CD4-positive, alpha-beta T cell treated with Interleukin-15 for 4 hours (primary cell): Measurements from ENCODE around the gene FBXL4.
A peak's percentile ranks its signal among the peaks of the same experiment; 100 is the strongest.

ENCODE experiments used
- DNase-seq: peaks from one replicate; pipeline ENCODE4 v3.0.0-alpha.2; 2020; ENCODE audit warnings: low spot score

The FBXL4 gene

DNA sequence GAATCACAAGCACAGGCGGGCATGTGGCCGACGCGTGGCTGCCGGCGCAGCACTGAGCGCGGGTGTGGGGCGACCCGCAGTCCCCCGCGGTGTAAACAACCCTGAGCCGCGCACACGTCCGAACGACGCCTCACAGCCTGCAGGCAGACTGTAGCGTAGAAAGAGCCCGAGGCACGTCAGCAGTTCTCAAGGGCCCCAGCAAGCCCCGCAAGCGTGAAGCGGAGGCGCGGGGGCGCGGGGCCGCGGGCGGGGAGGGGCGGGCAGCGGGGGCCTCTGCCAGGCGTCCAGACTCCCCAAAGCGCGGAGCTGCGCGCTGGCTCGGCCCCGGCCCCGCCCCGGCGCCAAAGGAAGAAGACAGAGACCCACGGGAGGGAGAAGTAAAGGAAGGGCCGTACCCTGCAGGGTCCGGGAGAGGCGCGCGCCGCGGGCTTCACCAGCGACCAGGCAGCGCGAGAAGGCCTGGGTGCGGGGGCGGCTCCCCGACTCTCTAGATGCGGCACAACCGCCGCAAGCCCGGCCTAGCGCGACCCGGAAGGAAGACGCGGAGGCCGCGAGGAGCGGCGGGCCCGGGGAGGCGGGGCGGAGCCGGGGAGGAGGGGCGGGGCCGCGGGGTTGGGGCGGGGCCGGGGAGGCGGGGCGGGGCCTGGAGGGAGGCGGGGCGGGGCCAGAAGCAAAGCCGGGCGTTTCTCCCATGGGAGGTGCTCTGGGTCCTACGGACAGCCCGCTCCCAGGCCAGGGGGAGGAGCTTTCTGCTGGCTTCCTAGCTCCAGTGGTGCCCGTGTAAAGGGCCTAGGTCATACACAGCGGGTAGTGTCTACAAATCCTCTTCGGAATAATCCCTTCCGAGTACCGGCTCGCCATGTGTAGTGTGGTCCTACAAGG lies at the start of gene FBXL4:
Gene FBXL4 (minus strand): TSS at position 536 of the 882 bp plus-strand sequence. CDS start 20,958 bp downstream, outside the sequence.
- peak; percentile 69 for DNase-seq

DNA sequence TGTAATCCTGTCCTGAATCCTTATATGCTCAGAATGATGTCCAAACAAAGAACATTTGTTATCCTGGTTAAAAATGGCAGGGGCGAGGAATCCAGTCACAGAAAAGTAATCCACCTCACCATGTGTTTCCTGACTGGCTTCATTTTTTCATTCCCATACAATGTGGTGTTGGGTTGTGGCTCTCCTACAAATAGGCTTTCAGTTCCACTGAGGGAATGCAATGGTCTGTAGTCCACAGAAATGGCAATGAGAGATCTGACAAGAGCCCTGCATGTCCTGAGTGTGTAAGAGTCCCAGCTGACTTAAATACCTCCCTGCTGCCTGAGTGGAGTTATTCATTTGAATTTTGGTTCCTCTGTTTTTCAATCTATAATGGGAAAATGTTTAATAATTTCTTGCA lies 47.4 kb upstream of the FBXL4 start:
- no peak for DNase-seq

DNA sequence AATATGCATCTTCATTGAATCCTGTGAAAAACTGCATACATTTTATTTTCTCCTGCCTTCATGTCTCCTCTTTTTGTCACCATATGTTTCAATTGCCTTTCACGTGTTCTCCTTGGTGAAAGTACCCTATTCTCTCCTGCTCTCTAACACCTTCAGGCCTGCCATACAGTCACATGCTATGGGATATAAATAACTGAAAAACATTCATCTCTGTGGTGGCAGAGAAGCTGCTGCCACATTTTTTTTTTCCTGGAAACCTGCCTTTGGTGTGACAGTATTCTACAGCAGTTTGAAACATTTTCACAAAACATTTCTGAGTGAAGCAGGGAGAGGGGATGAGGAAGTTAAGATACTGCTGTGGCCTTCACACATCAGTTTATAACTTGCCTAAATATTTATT lies 44.8 kb upstream of the FBXL4 start:
- no peak for DNase-seq

DNA sequence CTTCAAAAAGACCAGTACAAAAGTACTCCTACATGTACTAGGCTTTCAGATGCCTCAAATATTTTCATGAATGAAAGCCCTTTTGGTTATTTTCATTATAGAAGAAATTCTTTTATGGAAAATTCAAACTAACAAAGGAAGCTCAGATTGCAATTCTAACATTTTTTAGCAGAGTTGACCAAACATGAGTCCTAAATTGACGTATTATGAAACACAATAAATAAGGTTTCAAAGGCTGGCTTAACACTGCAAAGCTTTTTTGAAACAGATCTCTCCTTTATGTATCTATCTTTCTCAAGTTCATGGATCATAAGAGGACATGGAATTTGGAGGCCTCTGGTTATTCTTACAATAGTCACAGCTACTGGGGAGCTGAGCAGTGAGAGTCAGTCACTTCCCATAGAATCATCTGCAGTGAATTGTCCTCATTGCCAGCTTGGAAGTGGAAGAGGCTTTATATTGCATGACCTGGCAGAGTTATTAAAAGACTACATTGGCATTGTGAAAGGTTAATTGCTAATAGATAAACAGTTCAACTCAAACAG lies 38.4 kb upstream of the FBXL4 start:
- DNase-seq, result no peak

DNA sequence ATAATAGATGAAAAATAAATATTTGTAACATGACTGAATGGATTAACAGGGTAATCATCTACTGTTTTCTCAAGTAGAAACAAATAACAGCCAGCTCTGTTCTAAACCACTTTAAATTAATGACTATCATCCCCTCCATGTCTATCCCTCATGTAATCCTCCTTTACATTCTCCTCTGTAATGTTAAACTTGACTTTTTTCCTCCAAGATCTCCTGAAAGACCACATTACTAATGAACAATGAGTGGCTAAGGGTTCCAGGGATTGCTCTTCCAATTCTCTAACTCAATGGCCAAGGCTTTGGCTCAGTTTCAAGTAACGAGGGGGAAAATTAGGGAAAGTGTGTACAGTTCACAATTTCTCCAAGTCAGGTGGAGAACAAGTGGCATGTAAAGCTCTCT lies 37.6 kb upstream of the FBXL4 start:
- DNase-seq, result no peak

DNA sequence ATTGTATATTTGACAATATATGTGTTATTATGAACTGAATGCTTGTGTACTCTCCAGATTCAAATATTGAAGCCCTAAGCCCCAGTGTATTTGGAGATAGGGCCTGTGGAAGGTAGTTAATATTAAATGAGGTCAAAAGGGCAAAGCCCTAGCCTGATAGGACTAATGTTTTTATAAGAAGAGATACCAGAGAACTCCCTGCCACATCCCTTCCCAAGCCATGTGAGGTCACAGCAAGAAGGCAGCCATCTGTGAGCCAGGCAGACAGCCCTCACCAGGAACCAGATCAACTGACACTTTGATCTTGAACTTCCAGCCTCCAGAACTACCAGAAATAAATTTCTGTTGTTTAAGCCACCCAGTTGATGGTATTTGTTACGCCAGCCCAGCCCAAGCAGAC lies 36.4 kb upstream of the FBXL4 start:
- DNase-seq, result no peak

DNA sequence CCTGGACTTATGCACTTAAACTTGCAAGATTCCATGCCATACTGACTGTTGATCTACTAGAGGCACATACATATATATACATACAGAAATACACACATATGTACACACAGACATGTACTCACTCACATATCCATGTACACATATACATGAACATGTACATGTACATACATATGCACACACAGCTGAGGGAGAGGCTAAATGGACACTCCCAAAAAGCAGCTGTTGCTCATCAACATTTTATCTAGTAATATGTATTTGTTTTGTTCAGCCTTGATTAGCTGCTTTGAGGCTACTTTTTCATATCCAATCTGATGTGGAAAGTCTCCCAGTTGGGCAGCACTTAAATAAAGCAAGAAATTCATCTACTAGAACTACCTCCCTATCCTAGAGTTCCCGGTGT lies 33.7 kb upstream of the FBXL4 start:
- no peak for DNase-seq

DNA sequence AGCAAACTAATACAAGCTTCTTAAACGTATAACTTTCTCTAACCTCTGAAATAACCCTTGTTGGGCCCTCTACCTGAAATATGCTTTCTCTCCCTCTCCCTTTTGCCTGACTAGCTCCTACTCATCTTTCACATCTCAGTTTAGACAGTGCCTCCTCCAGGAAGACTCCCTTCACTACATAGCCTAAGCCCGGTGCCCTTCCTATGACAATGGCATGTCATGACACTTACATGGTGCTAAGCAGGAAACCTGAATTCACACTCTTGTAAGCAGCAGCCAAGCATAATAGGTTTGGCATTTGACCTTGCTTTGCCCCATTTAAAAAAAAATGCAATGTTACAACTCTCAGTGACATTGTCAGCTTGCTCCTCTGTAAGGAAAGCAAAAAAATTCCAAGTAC lies 33.1 kb upstream of the FBXL4 start:
- no peak for DNase-seq

DNA sequence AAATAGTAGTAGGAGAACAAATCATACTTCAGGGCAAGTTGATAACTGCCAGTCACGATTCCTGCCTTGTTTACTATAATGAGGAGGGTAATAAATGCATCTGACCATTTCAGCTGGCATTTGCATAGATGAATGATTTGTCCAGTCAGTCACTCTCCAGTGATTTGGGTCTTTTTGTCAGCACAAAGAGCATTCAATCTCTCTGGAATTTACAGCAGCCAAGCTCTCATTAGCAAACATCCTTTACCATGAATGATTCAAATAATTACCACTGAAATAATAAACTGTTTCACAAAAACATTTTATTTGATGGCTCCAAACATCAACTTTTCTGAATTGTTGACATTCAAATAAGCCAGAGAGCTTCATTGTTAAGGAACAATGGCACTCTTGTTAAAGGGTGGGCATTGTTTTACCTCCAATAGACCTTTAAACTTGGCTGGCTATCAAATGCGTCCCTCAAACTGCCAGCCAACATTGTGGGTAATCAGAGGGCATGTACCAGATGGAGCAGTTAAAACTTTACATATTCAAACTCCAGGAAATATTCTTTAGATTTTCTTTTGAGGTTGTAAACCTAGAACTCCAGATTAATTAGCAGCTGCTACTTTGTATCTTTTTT lies 30.0 kb upstream of the FBXL4 start:
- no peak for DNase-seq

DNA sequence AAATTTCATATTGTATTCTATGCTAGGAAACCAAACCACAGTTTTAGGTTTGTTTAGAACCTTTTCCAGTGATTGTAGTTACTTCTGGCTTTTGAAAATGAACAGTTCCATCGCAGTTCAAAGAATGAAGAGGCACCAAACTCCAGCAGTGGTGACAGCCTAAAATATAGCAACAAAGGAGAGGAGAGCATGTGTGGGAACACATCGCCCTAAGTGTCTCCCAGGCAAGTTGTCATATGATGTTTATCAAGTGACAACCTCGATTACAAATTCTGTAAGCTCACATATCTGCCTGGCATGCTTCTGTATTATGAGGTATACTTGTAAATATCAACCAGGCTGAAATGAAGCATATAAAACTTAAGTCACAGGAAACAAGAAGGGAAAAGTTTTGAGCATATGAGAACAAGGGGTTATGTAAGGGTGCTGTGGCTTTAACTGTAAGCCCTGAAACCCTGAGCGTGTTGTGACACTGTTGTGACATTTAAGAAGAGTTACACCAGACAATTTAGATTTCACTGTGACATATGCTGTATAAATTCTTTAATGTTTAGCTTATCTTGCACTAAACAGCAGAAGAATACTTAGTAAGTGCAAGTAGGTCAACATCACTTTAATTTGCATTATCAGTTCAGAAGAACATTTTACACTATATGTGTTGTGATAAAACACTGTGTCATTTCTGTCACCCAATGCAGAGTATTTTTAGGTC lies 29.1 kb upstream of the FBXL4 start:
- DNase-seq, result no peak

DNA sequence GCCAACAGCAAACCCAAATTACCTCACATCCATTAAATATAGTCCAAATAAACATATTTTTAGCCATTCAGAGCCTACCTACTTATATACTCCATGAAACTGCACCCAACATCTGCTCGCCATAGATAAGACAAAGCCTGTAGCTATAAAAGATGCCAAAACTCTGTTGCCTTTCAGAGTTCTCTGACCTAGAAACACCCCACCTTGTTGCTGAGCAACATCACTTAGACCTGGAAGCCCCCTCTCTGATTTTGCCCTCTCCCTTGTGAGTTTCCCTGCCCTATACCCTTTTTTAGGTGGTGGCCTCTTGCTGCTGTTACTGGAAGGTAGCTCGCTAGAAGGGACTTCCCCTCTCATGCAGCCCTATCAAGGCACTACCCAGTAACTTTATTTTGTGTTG lies 27.7 kb upstream of the FBXL4 start:
- no peak for DNase-seq

DNA sequence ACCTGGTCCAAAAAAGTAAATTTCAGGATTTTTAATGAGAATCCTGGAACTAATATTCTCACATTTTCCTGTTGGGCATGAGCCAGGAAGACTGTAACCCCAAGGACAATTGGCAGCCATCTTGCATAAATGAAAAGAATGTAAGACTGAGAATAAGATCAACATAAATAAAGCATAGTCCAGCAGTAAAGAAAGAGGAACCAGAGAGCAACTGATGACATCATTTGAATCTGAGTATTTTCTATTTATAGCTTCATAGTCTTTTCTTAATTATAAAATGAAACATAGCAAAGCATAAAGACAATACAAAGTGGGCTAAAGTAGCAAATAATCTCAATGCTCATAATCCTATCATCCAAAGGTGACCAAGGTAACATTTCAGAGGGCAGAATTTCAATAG lies 26.6 kb upstream of the FBXL4 start:
- no peak for DNase-seq

DNA sequence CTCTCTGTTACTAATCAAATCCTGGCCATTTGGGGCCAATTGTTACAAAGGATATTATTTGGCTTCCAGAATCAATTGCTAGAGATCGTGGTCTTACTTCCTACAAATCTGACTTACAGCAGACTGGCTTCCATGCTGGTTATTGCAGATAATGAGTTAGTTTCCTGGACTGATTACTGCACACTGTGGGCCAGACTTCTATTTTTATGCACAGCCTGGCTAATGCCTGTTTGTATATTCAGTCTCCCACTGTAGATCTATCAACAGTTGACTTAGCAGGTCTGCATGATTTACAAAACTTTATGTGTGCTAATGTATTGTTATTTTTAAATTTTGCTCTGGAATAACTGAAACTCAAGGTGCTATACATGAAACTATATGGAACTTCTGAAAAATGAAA lies 25.8 kb upstream of the FBXL4 start:
- DNase-seq, result no peak

DNA sequence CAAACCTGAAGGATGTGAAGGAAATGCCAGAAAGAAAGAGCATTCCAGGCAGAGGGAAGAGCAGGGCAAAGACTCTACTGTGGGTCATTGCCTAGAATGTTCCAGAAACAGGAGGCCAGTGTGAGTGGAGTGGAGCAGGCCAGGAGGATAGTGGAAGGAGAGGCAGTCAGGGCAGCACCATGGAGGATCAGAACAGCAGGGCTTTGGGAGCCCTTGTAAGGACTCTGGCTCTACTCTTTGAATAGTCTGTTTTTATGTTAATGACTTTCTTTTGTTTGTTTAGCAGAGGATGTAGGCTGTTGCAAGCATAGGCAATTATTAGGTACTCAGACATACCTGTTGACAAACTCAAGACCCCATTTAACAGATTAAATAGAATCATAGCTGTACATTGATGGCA lies 23.6 kb upstream of the FBXL4 start:
- DNase-seq, result no peak

DNA sequence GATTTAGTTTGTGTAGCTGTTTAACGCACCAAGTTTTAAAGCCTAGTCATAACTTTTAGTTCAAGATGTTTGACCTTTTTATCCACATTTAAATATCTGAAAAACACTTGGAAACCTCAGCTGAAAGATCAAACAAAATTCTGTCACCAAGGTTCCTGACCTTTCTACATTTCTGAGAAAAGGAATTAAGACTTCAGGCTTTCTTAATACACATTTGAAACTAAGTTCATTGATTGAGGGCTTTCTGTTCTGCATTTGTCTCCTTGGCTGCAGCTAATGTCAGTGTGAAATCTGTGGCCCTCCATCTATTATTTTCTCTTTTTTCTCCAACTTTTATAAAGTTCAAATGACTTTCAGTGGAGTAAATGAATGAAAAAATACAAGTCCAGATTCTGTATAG lies 22.7 kb upstream of the FBXL4 start:
- no peak for DNase-seq

DNA sequence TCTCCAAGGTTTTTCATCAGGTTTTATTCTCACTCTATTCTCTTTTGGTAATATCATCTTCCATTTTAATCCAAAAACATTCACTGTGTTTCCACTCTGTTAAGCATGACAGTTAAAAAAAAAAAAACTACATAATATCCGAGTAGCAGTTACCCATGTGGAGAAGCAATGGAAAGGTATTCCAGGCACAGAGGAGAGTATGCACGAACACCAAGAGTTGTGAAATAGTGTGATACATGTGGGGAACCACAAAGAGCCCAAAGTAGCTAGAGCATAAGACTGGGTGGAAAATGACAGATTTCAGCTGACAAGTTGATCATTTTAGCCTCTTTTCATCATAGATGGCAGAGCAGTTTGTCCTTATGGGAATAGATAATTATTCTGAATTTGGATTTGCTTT lies 19.9 kb upstream of the FBXL4 start:
- no peak for DNase-seq

DNA sequence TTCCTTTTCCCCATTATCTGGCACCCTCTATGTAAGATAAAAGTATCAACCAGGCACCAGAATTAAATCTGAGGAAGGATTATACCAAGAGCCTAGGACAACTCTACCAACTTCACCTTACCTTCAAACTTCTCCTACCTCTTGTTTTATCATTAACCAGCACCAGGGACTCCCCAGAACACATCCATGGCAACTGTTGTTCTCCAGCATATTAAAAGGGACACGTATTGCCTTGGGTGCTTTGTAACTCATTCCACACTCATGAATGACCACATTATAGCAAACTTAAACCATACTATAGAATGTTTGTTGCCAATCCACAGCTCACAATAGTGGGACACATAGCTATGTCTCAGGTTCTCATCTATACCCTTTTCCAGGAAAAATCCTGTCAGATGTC lies 11.9 kb upstream of the FBXL4 start:
- no peak for DNase-seq

DNA sequence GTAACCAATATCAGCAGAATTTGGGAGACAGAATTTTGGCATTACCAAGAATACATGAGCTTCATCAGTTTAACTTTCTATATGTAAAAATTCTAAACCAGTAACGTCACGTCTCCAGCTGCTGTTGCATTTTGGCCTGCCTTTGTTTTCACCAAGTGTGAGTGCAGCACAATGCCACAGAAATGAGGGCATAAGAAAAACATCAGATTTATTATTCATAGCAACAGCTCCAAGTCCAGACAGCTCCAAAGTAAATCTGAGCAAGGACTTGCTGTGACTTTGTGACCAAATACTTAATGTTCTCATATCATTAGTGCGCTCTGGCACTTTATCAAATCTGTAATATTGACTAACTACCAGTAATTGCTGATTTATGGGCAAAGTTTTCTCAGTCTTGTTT lies 11.0 kb upstream of the FBXL4 start:
- no peak for DNase-seq

DNA sequence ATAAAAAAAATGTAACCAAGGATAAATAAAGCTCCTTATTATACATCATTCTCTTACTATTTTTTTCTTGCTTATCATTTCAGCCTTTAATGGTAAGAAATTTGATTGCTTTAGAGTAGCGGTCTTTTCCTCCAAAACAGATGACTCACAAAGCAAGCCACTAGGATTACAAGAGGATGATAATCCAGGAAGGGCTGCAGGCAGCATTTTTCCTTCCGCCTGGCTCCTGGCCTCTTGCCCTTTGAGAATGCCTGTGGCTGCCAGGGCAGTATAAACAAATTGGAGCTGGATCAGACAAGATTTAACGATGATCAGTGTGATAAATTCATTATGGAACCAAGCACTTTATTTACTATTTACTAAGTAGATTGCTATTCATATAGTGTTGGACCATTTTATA lies 9.7 kb upstream of the FBXL4 start:
- DNase-seq, result no peak

DNA sequence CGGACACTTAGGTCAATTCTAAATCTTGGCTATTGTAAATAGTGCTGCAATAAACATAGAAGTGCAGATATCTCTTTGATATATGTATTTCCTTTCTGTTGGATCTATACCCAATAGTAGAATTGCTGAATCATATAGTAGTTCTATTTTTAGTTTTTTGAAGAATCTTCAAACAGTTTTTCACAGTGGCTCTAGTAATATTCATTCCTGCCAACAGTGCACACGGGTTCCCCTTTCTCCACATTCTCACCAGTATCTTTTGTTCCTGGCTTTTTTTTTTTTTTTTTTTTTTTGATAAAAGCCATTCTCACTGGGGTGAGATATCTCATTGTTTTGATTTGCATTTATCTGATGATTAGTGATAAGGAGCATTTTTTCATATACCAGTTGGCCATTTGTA lies 1.8 kb upstream of the FBXL4 start:
- DNase-seq, result no peak

DNA sequence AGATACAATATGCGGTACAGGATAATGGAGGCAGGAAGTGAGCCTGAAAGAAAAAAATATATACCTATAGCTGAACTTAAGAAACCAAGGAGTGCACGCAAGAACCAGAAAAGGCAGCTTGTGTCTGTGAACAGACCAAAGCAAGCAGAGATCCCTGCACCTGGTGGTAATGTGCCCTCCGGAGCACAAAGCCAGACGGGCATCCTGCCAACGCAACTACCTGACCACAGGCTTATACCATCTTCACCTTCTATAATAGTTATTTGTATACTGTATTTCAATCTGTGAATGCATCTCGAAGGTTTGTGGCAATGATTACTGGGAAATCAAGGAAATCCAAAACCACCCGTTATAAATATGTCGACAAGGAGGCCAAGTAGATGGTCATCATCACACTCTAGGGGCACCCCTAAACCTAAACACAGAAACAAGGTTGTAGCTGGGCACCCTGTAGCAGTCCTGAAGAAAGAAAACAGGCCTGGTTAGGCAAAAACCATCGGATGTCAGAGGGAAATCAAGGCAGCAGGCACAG lies 801 bp downstream of the FBXL4 start:
- DNase-seq, result peak; percentile 35

DNA sequence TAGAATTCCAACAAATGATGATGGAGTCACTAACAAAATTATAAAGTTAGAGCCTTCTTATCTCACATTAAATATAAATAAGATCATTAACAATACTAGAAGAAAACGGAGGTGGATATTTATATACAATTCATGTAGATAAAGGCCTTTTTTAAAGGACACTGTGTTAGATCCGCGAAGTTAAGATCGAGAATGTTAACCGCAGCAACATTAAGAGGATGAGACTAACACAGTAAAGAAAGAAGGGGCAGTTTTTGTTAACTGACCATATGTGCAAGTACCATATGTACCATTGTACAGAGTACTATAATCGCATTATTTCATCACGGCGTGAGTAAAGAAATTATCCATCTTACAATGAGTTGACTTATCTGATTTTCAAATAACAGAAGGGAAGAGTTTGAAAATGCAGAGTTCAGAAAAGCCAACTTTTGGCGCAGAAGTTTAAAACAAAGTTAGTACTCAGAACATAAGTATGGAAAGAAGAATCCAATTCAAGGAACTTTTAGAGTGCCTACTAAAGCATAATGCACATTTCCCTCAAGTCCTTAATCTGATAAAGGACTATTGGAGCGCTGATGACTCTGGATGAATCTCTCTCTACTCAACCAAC lies 1.4 kb downstream of the FBXL4 start:
- DNase-seq, result no peak
